K562 (cell line): ENCODE results near the gene INHBC. TPM values are rescaled to one million over a fixed set of nuclear protein-coding genes. Genes with fewer than 3 reads are reported as not detected.

ENCODE experiments used
- BCLAF1 ChIP-seq, 2 experiments: fragments of 450-650 bp in 1 of 2; IDR thresholded peaks; 2 replicates each; pipeline ENCODE4 v1.6.1; 2011 to 2017; ENCODE audit warnings: low read depth in 2 of 2, antibody characterized with exemption in 1 of 2, borderline replicate concordance in 1 of 2, low read length in 1 of 2, mild to moderate bottlenecking in 1 of 2, mixed read lengths in 1 of 2; ENCODE audit not compliant: control insufficient read depth in 1 of 2
- FUS ChIP-seq: fragments of 200-400 bp; formaldehyde crosslinking; optimal IDR thresholded peaks from 2 replicates; pipeline ENCODE3; 2017; ENCODE audit warnings: low read depth, low read length
- HDAC1 ChIP-seq, 2 experiments: fragments of 450-650 bp; IDR thresholded peaks; 2 replicates each; pipeline ENCODE4 v1.6.1; 2016 to 2017; ENCODE audit warnings: inconsistent platforms in 1 of 2, mild to moderate bottlenecking in 1 of 2, moderate library complexity in 1 of 2
- HMGN3 ChIP-seq: IDR thresholded peaks from 2 replicates; pipeline ENCODE4 v1.6.1; 2011; ENCODE audit warnings: borderline replicate concordance, low read depth, mild to moderate bottlenecking, mixed read lengths, low read length; ENCODE audit not compliant: insufficient read length; ENCODE audit errors: extremely low read depth
- NBN ChIP-seq: fragments of 450-650 bp; IDR thresholded peaks from 2 replicates; pipeline ENCODE4 v1.6.1; 2016; ENCODE audit warnings: low read depth, mild to moderate bottlenecking
- NFXL1 ChIP-seq: fragments of 450-650 bp; formaldehyde crosslinking; IDR thresholded peaks from 2 replicates; pipeline ENCODE4 v1.4.0; 2021; ENCODE audit warnings: mild to moderate bottlenecking
- NR3C1 ChIP-seq: sonication (generic); formaldehyde crosslinking; IDR thresholded peaks from 2 replicates; pipeline ENCODE4 v1.8.1; 2022; ENCODE audit warnings: missing genetic modification reagents
- POLR3A ChIP-seq: IDR thresholded peaks from 2 replicates; pipeline ENCODE4 v1.6.1; 2011; ENCODE audit warnings: borderline replicate concordance, mild to moderate bottlenecking, moderate library complexity; ENCODE audit not compliant: insufficient read length, insufficient read depth; ENCODE audit errors: extremely low read depth
- TRIM25 ChIP-seq: fragments of 450-650 bp; IDR thresholded peaks from 2 replicates; pipeline ENCODE4 v1.7.0; 2016; ENCODE audit warnings: borderline replicate concordance
- ZBTB43 ChIP-seq: sonication (generic); formaldehyde crosslinking; IDR thresholded peaks from 2 replicates; pipeline ENCODE4 v1.8.0; 2023; ENCODE audit warnings: mild to moderate bottlenecking, missing genetic modification reagents
- ZNF592 ChIP-seq: fragments of 450-650 bp; IDR thresholded peaks from 2 replicates; pipeline ENCODE4 v1.6.1; 2017; ENCODE audit warnings: antibody characterized with exemption, mild to moderate bottlenecking
- ZNF668 ChIP-seq: fragments of 250-450 bp; sonication (Bioruptor Pico); IDR thresholded peaks from 2 replicates; pipeline ENCODE4 v1.8.0; 2022; ENCODE audit warnings: mild to moderate bottlenecking, inconsistent platforms
- ZNF75A ChIP-seq: fragments of 450-650 bp; formaldehyde crosslinking; IDR thresholded peaks from 2 replicates; pipeline ENCODE4 v1.4.0; 2020; ENCODE audit warnings: mild to moderate bottlenecking
- ZNF76 ChIP-seq: fragments of 250-450 bp; sonication (Bioruptor Pico); IDR thresholded peaks from 2 replicates; pipeline ENCODE4 v1.4.0; 2020; ENCODE audit warnings: mild to moderate bottlenecking, moderate library complexity, borderline replicate concordance
- polyA plus RNA-seq, 8 experiments: library from polyadenylated mRNA; depleted of rRNA in 4 of 8; stranded (reverse) in 5 of 8; unstranded in 3 of 8; fragments of >200 nt; fragmentation: Nextera tagmentation in 2 of 8; fragmentation: Illumina TruSeq in 1 of 8; extraction: Ambion mirVana in 2 of 8; extraction: Trizol in 1 of 8; gene quantifications; 2 replicates each; pipeline versions ENCODE4 v1.2.1 to v1.2.3, GENCODE V29; 2011 to 2014; ENCODE audit warnings: inconsistent platforms in 1 of 8, missing spikeins in 1 of 8
- total RNA-seq, 7 experiments: library from RNA; depleted of rRNA in 6 of 7; stranded (reverse); fragments of >200 nt in 6 of 7; fragmentation: Illumina TruSeq in 2 of 7; extraction: Trizol in 2 of 7; gene quantifications; 2 replicates each; pipeline versions ENCODE4 v1.2.1 to v1.2.3, GENCODE V29; 2011 to 2021; ENCODE audit warnings: low replicate concordance in 1 of 7
- TF ChIP-seq, protein P1 (sequence below): sonication (generic); formaldehyde crosslinking; IDR thresholded peaks from 2 replicates; pipeline ENCODE4 v1.8.0; 2022; ENCODE audit warnings: mild to moderate bottlenecking, missing genetic modification reagents

Gene INHBC
- total and polyA plus RNA-seq, 9 of the 15 experiments (the other 6 are each of a cell fraction or from before 2014, with no cell fraction given) = 0.07 to 0.24 (median 0.15) TPM; not detected in 4

- no peak for TF ChIP-seq NR3C1 (CRISPR knock-in tag)
- TF ChIP-seq FUS = no peak
- TF ChIP-seq TRIM25 = peak; percentile 96; the same call in 1 of the 2 replicates
- TF ChIP-seq, protein P1, sequence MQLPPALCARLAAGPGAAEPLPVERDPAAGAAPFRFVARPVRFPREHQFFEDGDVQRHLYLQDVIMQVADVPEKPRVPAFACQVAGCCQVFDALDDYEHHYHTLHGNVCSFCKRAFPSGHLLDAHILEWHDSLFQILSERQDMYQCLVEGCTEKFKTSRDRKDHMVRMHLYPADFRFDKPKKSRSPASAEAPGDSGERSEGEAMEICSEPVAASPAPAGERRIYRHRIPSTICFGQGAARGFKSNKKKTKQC (CRISPR knock-in tag) = no peak
- no peak for TF ChIP-seq ZNF75A
- peak; percentile 14; the same call in 1 of the 2 replicates for TF ChIP-seq NBN
- TF ChIP-seq NFXL1 = no peak
- no peak for TF ChIP-seq ZNF592
- no peak for TF ChIP-seq POLR3A
- TF ChIP-seq ZNF668 (CRISPR knock-in tag) = no peak
- TF ChIP-seq BCLAF1 (IDR thresholded peaks at IDR 0.05; ENCODE audit: borderline replicate concordance in 1 of 2, control insufficient read depth in 1 of 2, low read depth in 2 of 2, low read length in 1 of 2) = no peak
- TF ChIP-seq ZBTB43 (CRISPR knock-in tag) = no peak
- no peak for TF ChIP-seq HDAC1 (IDR thresholded peaks at IDR 0.05)
- no peak for TF ChIP-seq ZNF76 (CRISPR knock-in tag)
- no peak for TF ChIP-seq HMGN3
Observed at GRCh38 chr12:57488402-57489156, 54.0 kb downstream of the INHBC start (continued).
